NCI-H345 treated with DMSO at 0.1 percent for 48 hours (cell line): ENCODE measurements around the gene ZFHX3.

Source experiments
- DNase-seq: peaks from one replicate; lab custom pipeline; 2025; ENCODE audit not compliant: unreplicated experiment; lab: John Stamatoyannopoulos, UW

ZFHX3 gene

DNA sequence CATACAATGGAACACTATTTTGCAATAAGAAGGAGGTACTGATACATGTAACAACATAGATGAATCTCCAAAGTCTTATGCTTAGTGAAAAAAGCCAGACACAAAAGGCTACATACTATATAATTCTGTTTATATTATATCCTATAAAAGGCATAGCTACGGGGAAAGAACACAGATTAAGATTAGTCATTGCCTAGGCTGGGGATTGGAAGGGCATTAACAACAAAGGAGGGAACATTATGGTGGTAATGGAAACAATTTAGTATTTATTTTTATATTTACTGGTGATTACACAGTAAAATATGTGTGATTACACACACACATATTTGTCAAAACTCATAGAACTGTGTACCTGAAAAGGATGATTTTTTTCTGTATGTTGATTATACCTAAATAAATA is 278.1 kb downstream of the ZFHX3 start:
- DNase-seq: no peak

DNA sequence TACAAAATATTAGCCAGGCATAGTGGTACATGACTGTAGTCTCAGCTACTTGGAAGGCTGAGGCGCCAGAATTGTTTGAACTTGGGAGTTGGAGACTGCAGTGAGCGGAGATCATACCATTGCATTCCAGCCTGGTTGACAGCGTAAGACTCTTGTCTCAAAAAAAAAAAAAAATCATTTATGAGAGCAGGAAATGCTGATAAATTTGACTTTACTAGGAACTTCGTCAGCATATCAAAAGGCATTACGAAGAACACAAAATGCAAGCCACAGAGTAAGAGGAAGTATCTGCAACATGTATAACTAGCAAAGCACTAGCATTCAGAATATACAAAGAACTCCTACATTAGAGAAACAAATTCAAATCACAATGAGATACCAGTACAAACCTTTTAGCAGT is 279.3 kb downstream of the ZFHX3 start:
- no peak for DNase-seq

DNA sequence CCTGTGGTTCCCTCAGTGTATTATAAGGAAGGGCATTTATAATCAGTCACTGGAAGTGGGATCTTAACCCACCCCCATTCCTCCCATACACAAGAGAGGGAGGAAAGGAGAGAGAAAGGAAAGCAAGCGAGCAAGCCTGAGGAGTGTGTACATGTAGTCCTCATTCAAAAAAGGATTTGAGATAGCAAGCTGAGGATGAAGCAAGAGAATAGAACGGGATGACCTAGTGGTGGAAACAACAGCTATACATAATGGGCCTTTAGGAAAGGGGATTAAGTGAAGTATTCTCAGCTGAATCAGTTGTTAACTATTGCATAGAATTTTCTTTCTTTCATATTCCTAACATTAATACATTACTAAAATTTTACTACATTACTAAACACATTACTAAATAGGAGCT is 281.4 kb downstream of the ZFHX3 start:
- DNase-seq: no peak

DNA sequence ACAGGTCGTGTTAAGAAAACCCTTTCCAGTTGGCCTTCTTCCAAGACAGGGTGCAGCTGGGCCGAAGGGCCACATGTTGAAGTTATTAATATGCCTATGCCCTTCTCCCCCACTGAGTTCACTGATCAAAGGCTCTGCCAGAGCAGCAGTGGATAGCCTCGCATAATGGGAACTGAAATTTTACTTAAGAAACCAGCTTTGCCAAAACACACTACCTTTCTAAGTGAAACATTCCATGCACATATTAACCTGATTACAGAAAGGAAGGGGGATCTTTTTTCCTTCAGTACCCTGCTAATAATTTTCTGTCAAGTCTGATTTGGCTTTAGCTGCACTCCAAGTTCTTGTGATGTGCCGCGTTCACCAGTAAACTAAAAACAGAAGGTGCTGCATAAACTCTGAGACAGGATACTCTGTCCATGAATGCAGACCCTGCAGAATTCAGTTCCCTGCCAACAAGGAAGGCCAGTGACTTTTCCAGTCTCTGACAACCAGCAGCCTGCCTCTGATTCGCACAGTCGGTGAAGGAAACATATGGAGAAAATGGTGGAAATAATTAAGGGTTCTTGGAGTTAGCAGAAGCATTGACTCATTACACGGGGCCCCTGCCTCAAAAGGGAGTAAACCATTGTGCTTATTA is 283.8 kb downstream of the ZFHX3 start:
- DNase-seq: no peak

DNA sequence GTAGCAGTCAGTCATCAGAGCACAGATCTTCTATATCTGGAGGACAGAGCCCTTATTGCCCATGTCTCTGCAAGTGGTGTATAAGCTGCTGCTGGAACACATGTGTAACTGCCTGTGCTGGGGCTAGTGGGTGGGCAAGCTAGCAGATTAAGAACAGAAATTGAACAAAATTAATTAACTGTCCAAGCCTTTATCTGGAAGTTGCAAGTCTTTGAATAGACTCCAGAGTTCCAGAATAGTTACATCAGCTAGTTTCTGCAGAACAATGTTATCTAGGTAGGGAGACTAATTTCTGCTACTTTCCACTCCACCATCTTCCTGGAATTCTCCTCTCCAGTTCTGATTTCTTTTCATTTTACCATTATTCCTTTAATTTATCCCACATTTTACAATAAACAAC is 287.3 kb downstream of the ZFHX3 start:
- DNase-seq: no peak

DNA sequence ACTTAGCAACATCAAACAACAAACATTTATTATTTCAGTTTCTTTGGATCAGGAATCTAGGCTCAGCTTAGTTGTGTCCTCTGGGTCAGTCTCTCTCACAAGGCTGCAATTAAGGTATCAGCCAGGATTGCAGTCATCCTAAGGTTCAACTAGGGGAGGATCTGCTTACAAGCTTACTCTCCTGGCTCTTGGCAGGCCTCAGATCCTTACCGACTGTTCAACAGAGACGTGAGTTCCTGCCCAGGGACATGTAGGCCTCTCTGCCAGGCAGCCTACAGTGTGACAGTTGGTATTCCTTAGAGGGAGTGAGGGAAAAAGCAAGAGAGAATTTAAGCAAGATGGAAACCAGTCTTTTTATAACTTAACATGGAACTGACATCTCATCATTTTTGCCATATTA is 294.0 kb downstream of the ZFHX3 start:
- no peak for DNase-seq

DNA sequence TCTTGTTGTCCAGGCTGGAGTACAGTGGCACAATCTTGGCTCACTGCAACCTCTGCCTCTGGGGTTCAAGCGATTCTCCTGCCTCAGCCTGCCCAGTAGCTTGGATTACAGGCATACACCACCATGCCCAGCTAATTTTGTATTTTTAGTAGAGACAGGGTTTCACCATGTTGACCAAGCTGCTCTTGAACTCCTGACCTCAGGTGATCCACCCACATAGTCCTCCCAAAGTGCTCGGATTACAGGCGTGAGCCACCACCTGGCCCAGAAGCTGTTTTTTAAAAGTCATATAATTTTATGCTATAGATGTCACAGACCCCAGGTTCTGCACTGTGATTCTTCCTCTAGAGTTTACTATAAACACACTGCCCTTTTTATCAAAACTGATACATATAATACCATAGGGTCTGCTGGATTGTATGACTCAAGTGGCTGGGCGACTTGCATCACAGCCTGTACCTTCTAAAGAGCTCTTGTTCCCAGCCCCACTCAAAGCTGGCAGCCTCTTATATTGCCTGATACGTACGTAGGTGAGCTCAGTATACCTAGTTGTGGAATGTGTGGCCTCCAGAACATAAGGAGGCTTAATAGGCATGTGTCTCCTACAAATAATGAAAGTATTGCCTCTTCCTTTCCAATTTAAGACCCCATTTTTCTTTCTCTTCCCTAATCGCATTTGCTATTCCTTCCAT is 295.8 kb downstream of the ZFHX3 start:
- DNase-seq: no peak

DNA sequence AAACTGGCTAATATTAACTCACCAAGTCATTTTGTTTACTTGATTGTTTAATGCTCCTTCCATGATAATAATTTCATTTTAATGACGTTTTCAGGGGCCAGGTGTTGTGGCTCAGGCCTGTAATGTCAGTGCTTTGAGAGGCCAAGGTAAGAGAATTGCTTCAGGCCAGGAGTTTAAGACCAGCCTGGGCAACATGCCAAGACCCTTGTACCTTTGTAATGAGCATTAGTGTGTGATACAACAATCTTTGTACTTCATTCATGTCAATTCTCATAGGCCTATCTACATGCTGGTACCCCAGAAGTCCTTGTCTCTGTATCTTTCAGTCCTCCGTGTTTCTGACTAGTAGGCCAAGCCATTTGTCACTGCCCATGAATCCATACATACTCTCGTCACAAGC is 296.9 kb downstream of the ZFHX3 start:
- DNase-seq: no peak

DNA sequence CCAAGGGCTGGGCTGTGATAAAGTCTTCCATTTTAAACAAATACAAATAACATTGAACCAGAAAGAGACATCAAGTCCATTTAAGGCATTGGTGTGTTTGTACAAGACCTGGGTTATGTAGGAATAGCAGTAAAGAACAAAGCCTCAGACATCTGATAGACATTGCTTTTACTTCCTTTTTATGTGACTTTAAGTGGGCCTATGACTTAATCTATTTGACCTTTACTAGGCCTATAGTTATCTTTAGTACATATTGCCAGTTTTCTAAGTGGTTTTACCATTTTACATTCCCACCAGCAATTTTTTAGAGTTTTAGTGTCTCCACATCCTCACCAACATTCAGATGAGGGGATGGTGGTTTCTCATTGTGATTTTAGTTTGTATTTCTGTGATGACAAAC is 298.8 kb downstream of the ZFHX3 start:
- DNase-seq: no peak

DNA sequence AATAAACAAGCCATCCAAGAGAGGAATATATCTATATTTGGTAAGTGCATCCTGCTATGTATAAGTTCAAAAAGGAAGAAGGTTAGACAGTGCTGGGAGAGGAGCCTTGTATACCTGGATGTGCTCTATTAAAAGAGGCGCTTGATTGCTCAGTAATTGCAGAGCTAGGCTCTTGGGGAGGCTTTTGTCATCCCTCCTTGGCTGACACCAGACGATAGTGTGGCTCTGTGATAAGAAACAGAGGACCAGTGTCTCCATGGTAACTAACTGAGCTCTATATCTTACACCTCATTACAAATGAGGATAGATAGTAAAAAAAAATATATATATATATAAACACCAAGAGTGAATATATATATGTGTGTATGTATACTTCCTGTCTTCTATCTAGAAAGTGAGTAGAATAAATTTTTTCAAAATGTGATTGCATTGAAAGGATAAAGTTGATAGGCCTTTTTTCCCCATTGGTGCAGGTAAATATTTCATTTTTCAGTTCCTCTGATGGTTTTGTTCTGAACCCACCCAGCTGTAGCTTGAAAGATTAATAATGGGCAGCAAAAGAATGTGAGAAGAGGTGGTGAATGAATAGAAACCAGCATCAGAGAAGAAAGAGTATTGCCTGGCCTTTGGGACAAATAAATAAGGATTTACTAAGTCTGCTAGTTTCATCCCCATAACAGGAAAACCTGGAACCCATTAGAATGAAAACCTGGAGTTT is 303.7 kb downstream of the ZFHX3 start:
- no peak for DNase-seq

DNA sequence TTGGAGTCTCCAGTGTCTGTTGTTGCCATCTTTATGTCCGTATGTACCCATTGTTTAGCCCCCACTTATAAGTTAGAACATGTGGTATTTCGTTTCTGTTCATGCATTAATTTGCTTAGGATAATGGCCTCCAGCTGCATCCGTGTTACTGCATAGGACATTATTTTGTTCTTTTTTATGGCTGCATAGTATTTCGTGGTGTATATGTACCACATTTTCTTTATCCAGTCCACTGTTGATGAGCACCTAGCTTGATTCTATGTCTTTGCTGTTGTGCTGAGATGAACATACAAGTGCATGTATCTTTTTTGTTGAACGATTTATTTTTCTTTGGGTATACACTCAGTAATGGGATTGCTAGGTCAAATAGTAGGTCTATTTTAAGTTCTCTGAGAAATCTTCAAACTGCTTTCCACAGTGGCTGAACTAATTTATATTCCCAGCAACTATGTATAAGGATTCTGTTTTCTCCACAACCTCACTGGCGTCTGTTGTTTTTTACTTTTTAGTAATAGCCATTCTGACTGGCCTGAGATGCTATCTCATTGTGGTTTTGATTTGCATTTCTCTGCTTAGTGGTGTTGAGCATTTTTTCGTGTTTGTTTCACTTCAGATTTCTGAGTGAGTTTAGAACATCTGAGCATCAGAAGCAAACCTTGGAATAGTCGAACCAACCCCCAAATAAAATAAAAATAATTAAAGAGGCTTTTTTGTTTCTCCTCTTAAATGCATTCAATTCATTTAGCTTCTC is 304.7 kb downstream of the ZFHX3 start:
- no peak for DNase-seq

DNA sequence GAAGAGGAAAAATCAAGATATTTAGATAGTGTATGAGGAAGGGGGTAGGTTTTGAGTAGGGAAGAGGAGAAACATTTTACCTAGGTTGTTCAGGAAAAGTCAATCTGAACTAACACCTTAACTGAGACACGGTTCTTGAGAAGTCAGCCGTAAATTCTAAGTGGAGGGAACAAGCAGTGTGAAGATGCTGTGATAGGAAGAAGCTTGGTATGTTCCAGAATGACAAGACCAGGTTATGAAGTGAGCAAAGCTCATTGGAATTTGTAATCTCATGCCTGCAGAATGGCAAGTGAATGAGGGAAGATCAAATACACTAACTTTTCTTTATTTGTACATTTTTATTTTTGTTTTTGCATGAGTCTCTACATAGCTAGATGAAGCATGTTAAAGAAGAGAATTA is 307.6 kb downstream of the ZFHX3 start:
- no peak for DNase-seq

DNA sequence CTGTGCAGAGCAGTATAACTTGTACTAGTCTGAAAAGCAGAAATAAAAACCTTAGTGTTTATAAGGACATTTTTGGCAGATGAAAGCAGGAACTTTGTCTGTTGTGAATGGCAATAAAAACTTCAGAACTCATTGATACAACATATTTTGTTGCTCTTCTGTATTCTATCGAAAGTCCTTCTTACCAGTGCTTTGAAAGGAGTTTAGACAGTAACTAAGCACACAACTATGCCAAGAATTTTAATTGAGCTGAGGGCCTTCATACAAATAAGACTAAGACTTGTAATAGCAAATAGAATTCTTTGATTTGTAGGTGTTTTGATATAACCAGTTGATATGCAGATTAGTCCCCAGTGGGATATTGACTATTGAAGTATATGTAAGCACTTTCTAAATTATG is 308.4 kb downstream of the ZFHX3 start:
- no peak for DNase-seq

DNA sequence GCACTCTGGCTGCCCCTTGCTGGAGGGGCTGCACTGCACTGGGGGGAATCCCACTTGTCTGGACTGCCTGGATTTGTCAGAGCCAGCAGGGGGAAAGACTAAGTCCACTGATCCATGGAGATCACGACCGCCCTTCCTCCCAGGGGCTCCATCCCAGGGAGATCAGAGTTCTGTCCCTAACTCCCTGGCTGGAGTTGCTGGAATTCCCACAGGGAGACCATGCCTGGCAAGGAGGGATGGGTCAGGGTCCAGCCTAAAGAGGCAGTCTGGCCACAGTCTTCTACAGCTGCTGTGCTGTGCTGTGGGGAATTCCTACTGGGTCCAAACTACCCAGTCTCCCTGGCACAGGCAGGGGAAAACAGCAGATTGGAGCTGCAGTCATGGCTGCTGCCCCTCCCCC is 311.9 kb downstream of the ZFHX3 start:
- DNase-seq: no peak
